Central memory CD8-positive, alpha-beta T cell (primary cell): Measurements from ENCODE around the gene SHISA8.

ENCODE experiments used
- ATAC-seq: fragments of 150-1000 bp; cut with Tn5 transposase; replicated peaks from 2 replicates; pipeline ENCODE4 v1.10.0; 2022; ENCODE audit warnings: mild to moderate bottlenecking, moderate FRiP score, moderate number of reproducible peaks; ENCODE audit not compliant: poor library complexity, severe bottlenecking; ENCODE audit errors: extremely low read depth
- DNase-seq, 2 donors: peaks; one replicate each; pipeline ENCODE4 v3.0.0; 2021; ENCODE audit warnings: low spot score in 2 of 2
- H3K27ac Mint-ChIP-seq: one replicate; pipeline ENCODE4 v1.8.0; 2022; ENCODE audit warnings: low read depth, mild to moderate bottlenecking, moderate library complexity, mixed read lengths
- H3K27me3 Mint-ChIP-seq: one replicate; pipeline ENCODE4 v1.8.0; 2022; ENCODE audit warnings: mixed read lengths
- H3K36me3 Mint-ChIP-seq: one replicate; pipeline ENCODE4 v1.8.0; 2022; ENCODE audit warnings: mild to moderate bottlenecking, moderate library complexity, mixed read lengths; ENCODE audit not compliant: insufficient read depth
- H3K4me1 Mint-ChIP-seq: one replicate; pipeline ENCODE4 v1.8.0; 2022; ENCODE audit warnings: mixed read lengths
- H3K4me3 Mint-ChIP-seq: one replicate; pipeline ENCODE4 v1.8.0; 2022; ENCODE audit warnings: mild to moderate bottlenecking, moderate library complexity, mixed read lengths
- H3K9me3 Mint-ChIP-seq: one replicate; pipeline ENCODE4 v1.8.0; 2022; ENCODE audit warnings: mixed read lengths

Gene SHISA8

GRCh38 chr22:41943661-41944209 lies 28.9 kb upstream of the SHISA8 start:
- no peak for DNase-seq
- Mint-ChIP-seq H3K27me3 (no peaks in the 10 kb centered on the region), H3K4me1 (peaks cover 39% of the 10 kb centered on the region), H3K36me3 (peaks cover 24% of the 10 kb centered on the region), H3K27ac (no peak overlapping the region), H3K9me3 (no peaks in the 10 kb centered on the region), H3K4me3 (peak overlapping the region; percentile 41)
- ATAC-seq: no peak

GRCh38 chr22:41940832-41941765 lies 26.2 kb upstream of the SHISA8 start:
- Mint-ChIP-seq H3K9me3 (no peaks in the 10 kb centered on the region), H3K36me3 (peaks cover 33% of the 10 kb centered on the region), H3K4me3 (peak overlapping the region; percentile 74), H3K27me3 (no peaks in the 10 kb centered on the region), H3K4me1 (peaks cover 37% of the 10 kb centered on the region), H3K27ac (peak overlapping the region; percentile 100)
- ATAC-seq (peak; percentile 50), DNase-seq (peak; percentile 82 to 88)

- DNase-seq: peak; percentile 85 to 98
- Mint-ChIP-seq H3K27me3 (no peaks in the 10 kb centered on the region), H3K36me3 (peaks cover 33% of the 10 kb centered on the region), H3K4me3 (peak overlapping the region; percentile 74), H3K4me1 (peaks cover 30% of the 10 kb centered on the region), H3K27ac (peak overlapping the region; percentile 100), H3K9me3 (no peaks in the 10 kb centered on the region)
- peak; percentile 84 for ATAC-seq
Measured at GRCh38 chr22:41939981-41940831, 25.3 kb upstream of the SHISA8 start.

GRCh38 chr22:41936894-41937169 lies 22.0 kb upstream of the SHISA8 start:
- no peaks in the 10 kb centered on the region for H3K27me3 Mint-ChIP-seq
- no peak for ATAC-seq
- H3K9me3 Mint-ChIP-seq: no peaks in the 10 kb centered on the region
- peaks cover 34% of the 10 kb centered on the region for H3K36me3 Mint-ChIP-seq
- no peak overlapping the region for H3K27ac Mint-ChIP-seq
- DNase-seq: no peak
- peaks cover 35% of the 10 kb centered on the region for H3K4me1 Mint-ChIP-seq
- no peak overlapping the region for H3K4me3 Mint-ChIP-seq

GRCh38 chr22:41935509-41935908 lies 20.6 kb upstream of the SHISA8 start:
- Mint-ChIP-seq H3K27me3 (no peaks in the 10 kb centered on the region), H3K36me3 (peaks cover 27% of the 10 kb centered on the region), H3K4me3 (no peak overlapping the region), H3K27ac (peak overlapping the region; percentile 38), H3K9me3 (no peaks in the 10 kb centered on the region), H3K4me1 (peaks cover 24% of the 10 kb centered on the region)
- DNase-seq: no peak
- ATAC-seq: no peak

- peaks cover 18% of the 10 kb centered on the region for H3K4me1 Mint-ChIP-seq
- ATAC-seq (no peak), DNase-seq (no peak)
- H3K9me3 Mint-ChIP-seq: no peaks in the 10 kb centered on the region
- no peak overlapping the region for H3K4me3 Mint-ChIP-seq
- H3K27ac Mint-ChIP-seq: peak overlapping the region; percentile 81
- H3K27me3 Mint-ChIP-seq: no peaks in the 10 kb centered on the region
- H3K36me3 Mint-ChIP-seq: peaks cover 23% of the 10 kb centered on the region
Measured at GRCh38 chr22:41935015-41935351, 20.1 kb upstream of the SHISA8 start.

DNA sequence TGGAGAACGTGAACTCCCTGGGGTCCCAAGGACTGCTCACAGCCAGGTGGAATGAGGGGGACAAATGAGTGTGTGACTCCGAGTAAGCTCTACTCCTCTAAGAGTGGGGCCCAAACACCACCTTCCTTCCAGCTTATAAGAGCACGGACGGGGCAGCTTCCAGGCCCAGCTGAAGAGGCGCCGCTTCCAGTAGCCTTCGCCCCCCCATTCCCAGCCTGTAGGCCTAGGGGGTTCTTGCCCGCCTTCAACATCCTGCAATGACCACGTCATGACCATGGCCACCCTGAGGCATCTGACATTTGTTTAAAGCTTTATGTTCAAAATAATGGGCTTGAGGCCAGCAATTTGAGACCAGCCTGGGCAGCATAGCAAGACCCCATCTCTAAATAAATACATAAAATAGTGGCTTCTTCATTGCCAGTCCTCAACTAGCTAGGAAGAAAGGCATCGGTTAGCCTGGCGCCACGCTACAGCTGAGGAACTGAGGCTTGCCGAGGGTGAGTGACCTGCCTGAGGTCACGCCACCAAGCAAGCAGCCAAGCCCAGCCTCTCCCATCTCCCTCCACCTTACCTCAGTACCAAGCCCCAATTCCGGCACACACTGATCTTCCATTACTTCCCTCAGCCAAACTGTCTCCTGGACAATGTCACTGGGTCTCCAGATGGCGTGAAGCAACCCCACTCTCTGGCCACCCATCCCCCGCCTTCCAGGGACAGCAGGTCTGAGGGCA lies 19.6 kb upstream of the SHISA8 start:
- Mint-ChIP-seq H3K27me3 (no peaks in the 10 kb centered on the region), H3K36me3 (peaks cover 18% of the 10 kb centered on the region), H3K4me3 (no peak overlapping the region), H3K9me3 (no peaks in the 10 kb centered on the region), H3K27ac (peak overlapping the region; percentile 81), H3K4me1 (peaks cover 13% of the 10 kb centered on the region)
- DNase-seq (no peak), ATAC-seq (no peak)

DNA sequence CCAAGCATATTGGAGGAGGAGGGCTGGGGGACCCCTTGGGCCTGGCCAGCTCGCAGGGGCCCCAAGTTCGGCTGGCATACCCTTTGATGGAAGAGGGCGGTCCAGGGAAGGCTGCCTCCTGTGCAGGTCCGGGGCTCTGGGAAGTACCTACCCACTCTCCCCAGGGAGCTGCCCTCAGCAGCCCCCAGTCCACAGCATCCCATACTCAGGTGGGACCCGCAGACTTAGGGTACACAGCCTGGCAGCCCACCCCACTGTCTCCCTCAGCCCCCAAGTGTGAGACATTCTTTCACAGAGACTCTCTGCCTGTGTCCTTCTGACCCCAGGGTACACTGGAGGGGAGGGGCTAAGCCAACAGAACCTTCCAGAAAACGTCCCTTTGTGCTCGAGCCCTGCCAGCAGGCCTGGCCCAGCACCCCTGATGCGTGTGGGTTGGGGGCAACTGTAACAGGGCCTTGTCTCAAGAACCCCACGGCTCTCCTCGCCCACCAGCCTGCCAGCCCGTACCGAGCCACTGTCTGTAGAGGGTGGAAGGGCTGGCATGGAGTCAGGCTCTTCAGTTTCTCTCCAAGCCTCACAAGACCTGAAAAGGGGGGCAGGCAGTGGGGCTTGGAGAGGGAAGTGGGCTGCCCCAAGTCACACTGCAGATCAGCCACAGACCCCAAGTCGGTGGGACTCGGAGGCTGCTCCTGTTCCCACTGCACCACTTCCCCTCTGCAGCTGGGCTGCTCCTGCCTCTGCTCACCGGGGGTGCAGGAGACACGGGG lies 18.7 kb upstream of the SHISA8 start:
- ATAC-seq (no peak), DNase-seq (no peak)
- H3K9me3 Mint-ChIP-seq: no peaks in the 10 kb centered on the region

GRCh38 chr22:41932353-41932752 lies 17.5 kb upstream of the SHISA8 start:
- ATAC-seq: no peak
- H3K9me3 Mint-ChIP-seq: no peaks in the 10 kb centered on the region
- H3K36me3 Mint-ChIP-seq: peaks cover 6% of the 10 kb centered on the region
- DNase-seq: no peak
- no peaks in the 10 kb centered on the region for H3K27me3 Mint-ChIP-seq
- peaks cover 16% of the 10 kb centered on the region for H3K4me1 Mint-ChIP-seq
- no peak overlapping the region for H3K4me3 Mint-ChIP-seq
- H3K27ac Mint-ChIP-seq: peak overlapping the region; percentile 44

More for the DNA sequence above, 18.7 kb upstream of the SHISA8 start:
- H3K27me3 Mint-ChIP-seq: no peaks in the 10 kb centered on the region
- H3K4me3 Mint-ChIP-seq: no peak overlapping the region
- H3K36me3 Mint-ChIP-seq: peaks cover 9% of the 10 kb centered on the region
- H3K4me1 Mint-ChIP-seq: peaks cover 5% of the 10 kb centered on the region
- no peak overlapping the region for H3K27ac Mint-ChIP-seq

GRCh38 chr22:41931701-41932269 lies 16.9 kb upstream of the SHISA8 start:
- Mint-ChIP-seq H3K9me3 (no peaks in the 10 kb centered on the region), H3K27ac (peak overlapping the region; percentile 22), H3K27me3 (no peaks in the 10 kb centered on the region), H3K4me3 (no peak overlapping the region), H3K4me1 (peaks cover 19% of the 10 kb centered on the region), H3K36me3 (peaks cover 6% of the 10 kb centered on the region)
- no peak for DNase-seq
- no peak for ATAC-seq

- H3K4me3 Mint-ChIP-seq: no peak overlapping the region
- peak overlapping the region; percentile 62 for H3K27ac Mint-ChIP-seq
- H3K27me3 Mint-ChIP-seq: no peaks in the 10 kb centered on the region
- no peaks in the 10 kb centered on the region for H3K9me3 Mint-ChIP-seq
- ATAC-seq (no peak), DNase-seq (no peak)
- H3K4me1 Mint-ChIP-seq: peaks cover 26% of the 10 kb centered on the region
- peaks cover 4% of the 10 kb centered on the region for H3K36me3 Mint-ChIP-seq
Measured at GRCh38 chr22:41929418-41929810, 14.5 kb upstream of the SHISA8 start.
